ENCODE measurements around the gene DIP2C.
A peak's percentile ranks its signal among the peaks of the same experiment; 100 is the strongest.

Gene DIP2C

GRCh38 chr10:575402-576129 is 113.9 kb downstream of the DIP2C start:
- no peak for DNase-seq (ENCODE audit: low read depth in 2 of 2)

DNA sequence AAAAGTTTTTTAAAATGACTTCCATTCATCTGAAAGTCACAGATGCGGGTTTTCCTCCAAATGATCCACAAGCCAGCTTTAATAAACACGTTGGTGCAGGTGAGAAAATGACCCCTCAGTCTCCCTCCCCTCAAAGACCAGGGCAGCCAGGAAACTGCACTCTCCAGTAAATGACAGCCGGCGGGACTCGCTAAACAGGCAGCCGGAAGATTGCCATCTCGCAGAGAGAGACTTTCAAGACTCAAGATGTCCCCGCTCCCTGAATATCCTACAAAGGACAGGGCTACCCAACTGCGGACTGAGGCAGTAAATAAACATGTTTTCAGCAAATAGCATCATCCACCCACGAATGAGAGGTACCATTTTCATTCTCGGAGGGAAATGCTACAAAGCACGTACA is 116.8 kb downstream of the DIP2C start:
- no peak for DNase-seq (ENCODE audit: low read depth in 2 of 2)

DNA sequence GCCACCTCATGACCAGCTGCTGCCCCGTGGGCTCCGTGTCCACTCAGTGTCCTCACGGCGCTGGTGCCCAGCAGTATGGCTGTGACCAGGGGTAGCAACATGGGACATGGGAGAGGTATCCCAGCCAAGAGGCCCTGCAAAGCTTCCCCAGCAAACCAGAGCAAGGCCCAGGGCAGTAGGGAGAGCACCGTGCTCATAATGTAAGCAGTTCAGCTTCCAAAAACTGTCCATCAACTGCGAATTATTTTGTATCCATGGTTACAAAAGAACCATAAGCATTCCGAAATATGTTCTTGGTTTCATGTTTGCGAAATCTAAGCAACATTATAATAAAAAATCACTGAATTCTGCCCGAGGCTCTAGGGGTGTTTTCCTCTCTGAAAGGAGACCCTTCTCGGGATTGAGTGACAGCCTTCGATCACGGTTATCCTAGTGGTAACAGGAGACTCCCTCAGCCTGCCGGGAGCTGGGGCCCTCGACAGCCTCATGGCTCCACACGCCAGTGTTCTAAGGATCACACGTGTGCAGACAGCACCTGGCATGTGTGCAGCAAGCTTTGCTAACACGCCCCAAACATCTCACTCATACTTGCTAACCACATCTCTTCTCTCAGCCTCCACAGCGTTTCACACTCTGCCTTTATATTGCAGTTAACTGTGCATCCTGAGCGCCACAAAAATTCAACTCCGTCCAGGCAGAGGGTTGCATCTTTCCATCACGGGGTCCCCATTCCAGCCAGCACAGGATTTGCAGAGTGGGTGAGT is 117.6 kb downstream of the DIP2C start:
- DNase-seq (ENCODE audit: low read depth in 2 of 2): peak in 1 of 2 experiments; percentile 35

DNA sequence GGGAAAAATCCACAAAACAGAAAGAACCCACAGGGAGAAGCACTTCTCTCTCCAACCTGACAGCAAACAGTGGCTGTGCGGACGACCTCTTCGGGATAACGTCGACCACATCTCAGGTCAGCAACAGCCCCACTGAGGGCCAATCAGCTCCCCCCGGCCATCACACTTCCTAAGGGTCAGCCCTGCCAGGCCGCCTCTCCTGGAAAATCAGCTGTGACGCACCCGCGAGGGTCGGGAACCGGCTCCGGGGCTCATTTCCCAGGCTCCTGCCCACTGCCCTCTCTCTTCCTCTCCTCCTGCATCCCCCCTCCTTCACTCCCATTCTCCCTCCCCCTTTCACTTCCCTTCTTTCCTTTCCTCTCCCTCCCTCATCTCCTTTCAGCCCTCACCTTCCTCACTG is 118.3 kb downstream of the DIP2C start:
- no peak for DNase-seq (ENCODE audit: low read depth in 2 of 2)

- peak; percentile 46 for DNase-seq (ENCODE audit: low read depth in 2 of 2)
Measured at GRCh38 chr10:570628-571163, 118.8 kb downstream of the DIP2C start.

DNA sequence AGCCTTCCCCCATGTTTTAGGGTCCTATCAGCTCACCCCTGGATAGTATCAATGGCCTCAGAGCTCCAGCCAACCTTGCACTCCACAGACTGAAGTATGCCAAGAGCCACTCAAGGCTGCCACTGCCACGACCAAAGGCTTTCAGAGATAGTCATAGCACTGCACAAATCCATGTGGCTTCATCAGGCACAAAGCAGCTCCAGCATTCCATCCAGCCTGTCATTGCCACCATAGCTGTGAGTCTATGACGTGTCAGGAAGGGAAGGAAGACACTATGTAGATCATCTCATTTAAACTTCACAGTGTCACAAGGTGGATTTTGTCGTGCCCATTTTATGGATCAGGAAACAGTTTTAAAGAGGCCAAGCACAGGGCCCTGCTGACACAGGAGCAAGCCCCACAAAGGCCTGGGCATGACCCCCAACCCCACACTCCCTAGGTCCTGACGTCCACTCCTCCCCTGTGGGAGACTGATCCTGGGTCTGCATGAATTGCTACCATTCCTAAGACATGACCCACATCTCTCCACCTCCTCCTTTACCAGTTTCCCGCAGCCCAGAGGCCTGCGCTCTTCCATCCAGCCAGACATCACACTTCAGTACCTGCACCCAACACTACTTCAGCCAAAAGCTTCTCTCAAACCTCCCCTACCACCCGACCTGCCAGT is 119.4 kb downstream of the DIP2C start:
- no peak for DNase-seq (ENCODE audit: low read depth in 2 of 2)

DNA sequence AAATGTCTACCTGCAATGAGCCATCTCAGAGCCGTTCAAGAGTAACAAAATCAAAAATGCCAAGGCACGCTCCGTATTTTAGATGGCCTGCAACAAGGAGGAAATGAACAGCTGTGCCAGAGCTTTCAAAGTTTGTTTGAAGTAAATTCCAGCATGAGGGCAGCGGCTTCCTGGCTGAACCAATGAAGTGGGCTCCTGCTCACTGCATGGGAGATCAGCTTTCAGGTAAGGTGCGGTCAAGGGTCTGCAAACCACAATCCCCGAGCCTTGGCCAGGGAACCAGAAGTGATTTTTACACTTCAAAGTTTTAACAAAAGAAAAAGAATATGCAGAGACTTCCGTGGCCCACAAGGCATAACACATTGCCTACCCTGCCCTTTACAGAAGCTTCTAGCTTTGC is 120.6 kb downstream of the DIP2C start:
- no peak for DNase-seq (ENCODE audit: low read depth in 2 of 2)

DNA sequence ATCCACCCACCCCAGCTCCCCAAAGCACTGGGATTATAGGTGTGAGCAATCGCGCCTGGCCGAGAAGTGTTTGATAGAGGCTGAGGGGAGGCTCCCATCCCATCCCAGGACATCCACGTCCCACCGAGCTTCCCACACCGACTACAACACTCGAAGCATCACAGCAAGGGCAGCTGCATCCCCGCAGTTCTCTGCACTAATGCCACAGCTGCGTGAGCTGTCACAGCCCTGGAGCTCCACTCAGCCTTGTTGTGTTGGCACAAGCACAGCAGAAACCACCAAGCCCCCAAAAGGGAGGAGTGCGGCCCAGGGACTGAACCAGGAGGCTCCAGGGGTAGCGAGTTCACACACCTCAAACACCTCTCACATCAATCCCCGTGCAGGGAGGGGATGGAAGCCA is 121.6 kb downstream of the DIP2C start:
- no peak for DNase-seq (ENCODE audit: low read depth in 2 of 2)

DNA sequence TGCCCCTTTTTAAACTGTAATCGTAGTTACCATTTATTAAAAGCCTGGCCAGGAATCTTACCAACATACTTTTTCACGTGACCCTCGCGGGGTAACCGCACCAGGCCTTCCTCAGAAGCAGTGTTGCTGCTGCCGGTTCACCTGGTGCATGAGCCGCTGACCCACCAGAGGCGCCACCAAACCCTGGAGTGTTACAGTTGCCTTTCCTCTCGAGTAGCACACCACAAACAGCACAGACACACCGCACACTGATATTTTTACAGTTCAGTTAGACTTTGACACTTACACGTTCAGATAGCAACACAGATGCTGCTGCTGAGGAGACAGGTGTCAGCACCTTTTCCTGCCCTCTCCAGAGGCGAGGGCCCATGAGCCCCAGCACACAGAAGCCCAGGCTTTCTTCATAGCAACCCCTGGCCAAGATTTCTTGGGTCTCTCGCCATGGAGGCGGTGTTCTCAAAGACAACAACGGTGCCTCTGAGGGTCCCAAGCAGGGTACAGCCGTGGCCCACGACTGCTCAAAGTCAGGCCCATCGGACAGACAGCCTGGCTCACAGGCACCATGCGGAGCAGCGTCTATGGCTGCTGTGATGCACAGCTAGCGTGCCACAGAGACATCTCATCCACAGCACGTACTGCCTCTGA is 123.1 kb downstream of the DIP2C start:
- DNase-seq (ENCODE audit: low read depth in 2 of 2): no peak

GRCh38 chr10:565676-566075 is 123.8 kb downstream of the DIP2C start:
- DNase-seq (ENCODE audit: low read depth in 2 of 2): no peak

- DNase-seq (ENCODE audit: low read depth in 2 of 2): no peak
Measured at GRCh38 chr10:565146-565545, 124.3 kb downstream of the DIP2C start.

DNA sequence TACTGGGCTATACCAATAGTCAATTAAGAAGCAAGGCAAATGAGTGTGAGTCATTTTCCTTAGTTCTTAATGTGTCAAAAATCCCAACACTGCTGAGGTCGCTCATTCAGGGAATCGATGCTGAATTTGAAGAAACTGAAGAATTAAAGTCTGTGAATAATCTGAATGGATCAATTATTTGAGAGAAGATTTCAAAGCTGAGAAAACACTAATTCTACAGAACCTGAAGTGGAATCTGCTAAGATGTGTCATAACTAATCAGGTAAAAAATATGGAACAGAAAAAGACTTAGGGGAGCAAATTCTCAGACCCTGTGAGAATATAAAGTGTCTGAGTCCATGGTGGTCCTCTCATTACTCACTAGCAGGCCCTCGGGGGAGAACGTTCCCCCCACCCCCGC is 125.6 kb downstream of the DIP2C start:
- DNase-seq (ENCODE audit: low read depth in 2 of 2): no peak

- no peak for DNase-seq (ENCODE audit: low read depth in 2 of 2)
Measured at GRCh38 chr10:562142-562541, 127.3 kb downstream of the DIP2C start.

DNA sequence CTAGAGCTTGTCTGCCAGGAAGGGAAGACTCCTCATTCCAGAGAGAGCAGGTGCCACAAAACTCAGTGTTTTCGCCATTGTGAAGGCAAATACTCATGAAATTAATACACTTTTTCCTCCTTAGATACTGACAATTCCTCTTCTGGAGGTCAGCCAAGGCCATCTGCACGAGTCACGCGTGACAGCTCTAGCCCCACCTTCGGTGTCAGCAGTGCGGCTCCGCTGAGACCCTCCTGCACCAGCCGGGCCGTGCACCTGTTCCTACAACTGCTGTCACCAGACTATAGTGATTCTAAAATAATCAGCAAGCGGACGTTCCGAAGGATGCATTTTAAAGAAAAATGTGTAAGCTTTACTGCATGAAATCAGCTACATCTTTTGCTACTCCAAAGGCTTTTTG is 127.7 kb downstream of the DIP2C start:
- DNase-seq (ENCODE audit: low read depth in 2 of 2): no peak

GRCh38 chr10:560314-560992 is 129.0 kb downstream of the DIP2C start:
- no peak for DNase-seq (ENCODE audit: low read depth in 2 of 2)

- DNase-seq (ENCODE audit: low read depth in 2 of 2): no peak
Measured at GRCh38 chr10:559767-560047, 129.8 kb downstream of the DIP2C start.

- DNase-seq (ENCODE audit: low read depth in 2 of 2): no peak
Measured at GRCh38 chr10:558891-559766, 130.3 kb downstream of the DIP2C start.

DNA sequence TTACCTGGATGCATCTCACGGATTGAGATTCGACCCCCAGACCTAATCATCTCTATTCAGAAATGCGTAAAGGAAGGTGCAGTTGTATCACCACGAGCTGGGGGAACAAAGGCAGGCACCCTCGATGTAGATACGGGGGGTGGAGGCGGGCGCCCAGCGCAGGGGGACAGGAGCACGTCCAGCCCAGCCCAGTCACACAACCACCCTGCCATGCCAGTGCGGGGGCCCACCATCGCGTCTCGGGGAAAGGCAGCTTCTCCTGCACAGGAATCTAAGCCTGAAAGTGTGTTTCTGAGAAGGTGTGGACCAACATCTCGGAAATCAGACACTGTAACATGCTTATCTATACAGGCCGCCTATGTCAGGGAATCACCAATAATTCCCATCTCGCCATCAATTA is 131.1 kb downstream of the DIP2C start:
- DNase-seq (ENCODE audit: low read depth in 2 of 2): no peak

DNA sequence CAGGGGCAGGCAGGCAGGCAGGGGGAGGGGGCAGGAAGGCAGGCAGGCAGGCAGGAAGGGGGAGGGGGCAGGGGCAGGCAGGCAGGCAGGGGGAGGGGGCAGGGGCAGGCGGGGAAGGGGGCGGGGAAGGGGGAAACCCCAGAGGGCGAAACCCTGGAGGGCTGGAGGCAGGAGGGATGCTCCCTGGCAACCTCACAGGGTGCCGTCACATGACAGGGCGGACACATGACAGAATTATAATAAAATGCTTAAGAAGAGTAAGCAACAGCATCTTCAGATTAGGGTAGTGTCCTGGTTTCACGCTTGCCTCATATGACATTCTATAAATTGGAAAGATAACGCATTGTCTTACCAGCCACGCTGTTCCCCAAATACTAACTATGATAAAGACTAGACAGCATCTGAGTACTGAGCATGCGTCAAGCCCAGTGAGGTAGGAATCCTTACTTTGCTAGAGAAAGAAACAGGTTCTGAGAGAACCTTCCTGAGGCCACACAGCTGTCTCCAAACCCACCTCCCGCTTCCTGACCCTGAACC is 131.6 kb downstream of the DIP2C start:
- DNase-seq (ENCODE audit: low read depth in 2 of 2): no peak

GRCh38 chr10:556971-557637 is 132.4 kb downstream of the DIP2C start:
- no peak for DNase-seq (ENCODE audit: low read depth in 2 of 2)

Measured in fibroblast of skin of left quadriceps (primary cell).